Endodermal cell (in vitro differentiated cells): ENCODE measurements around the gene AICDA. TPM values are rescaled to one million over a fixed set of nuclear protein-coding genes. Genes with fewer than 3 reads are reported as not detected.

Source experiments
- DNase-seq: peaks from one replicate; pipeline ENCODE4 v3.0.0-alpha.2; 2017
- H3K27ac ChIP-seq: 2 replicates; pipeline ENCODE4 v1.5.1; 2013; ENCODE audit warnings: mild to moderate bottlenecking, low read depth, low read length, moderate library complexity
- H3K27me3 ChIP-seq: 2 replicates; pipeline ENCODE4 v1.6.1; 2013; ENCODE audit warnings: mild to moderate bottlenecking, low read length, moderate library complexity; ENCODE audit not compliant: insufficient read depth, control insufficient read depth, poor library complexity, severe bottlenecking
- H3K36me3 ChIP-seq: 2 replicates; pipeline ENCODE4 v1.7.0; 2013; ENCODE audit warnings: mild to moderate bottlenecking, low read length, moderate library complexity; ENCODE audit not compliant: control insufficient read depth, insufficient read depth
- H3K4me1 ChIP-seq: one replicate; pipeline ENCODE4 v1.7.0; 2013; ENCODE audit warnings: low read length; ENCODE audit not compliant: control insufficient read depth, insufficient read depth
- H3K4me3 ChIP-seq: 2 replicates; pipeline ENCODE4 v1.5.1; 2013; ENCODE audit warnings: mild to moderate bottlenecking, low read length, moderate library complexity
- H3K9ac ChIP-seq: 2 replicates; pipeline ENCODE4 v1.6.1; 2013; ENCODE audit warnings: mild to moderate bottlenecking, low read length, moderate library complexity; ENCODE audit not compliant: poor library complexity, severe bottlenecking; ENCODE audit errors: extremely low read depth
- H3K9me3 ChIP-seq: 2 replicates; pipeline ENCODE4 v1.6.1; 2013; ENCODE audit warnings: mild to moderate bottlenecking, low read length, moderate library complexity; ENCODE audit not compliant: control insufficient read depth
- H3K27ac Mint-ChIP-seq: 2 replicates; pipeline ENCODE4 v1.8.0; 2020; ENCODE audit warnings: mixed read lengths
- H3K27me3 Mint-ChIP-seq: 2 replicates; pipeline ENCODE4 v1.8.0; 2021; ENCODE audit warnings: mild to moderate bottlenecking, mixed read lengths; ENCODE audit not compliant: insufficient read depth
- H3K36me3 Mint-ChIP-seq: 2 replicates; pipeline ENCODE4 v1.8.0; 2020; ENCODE audit warnings: low read depth, mixed read lengths
- H3K4me1 Mint-ChIP-seq: 2 replicates; pipeline ENCODE4 v1.8.0; 2020; ENCODE audit warnings: mixed read lengths
- H3K4me3 Mint-ChIP-seq: 2 replicates; pipeline ENCODE4 v1.8.0; 2020; ENCODE audit warnings: mild to moderate bottlenecking, moderate library complexity, mixed read lengths
- H3K9me3 Mint-ChIP-seq: 2 replicates; pipeline ENCODE4 v1.8.0; 2020; ENCODE audit warnings: mild to moderate bottlenecking, mixed read lengths
- WGBS, 2 experiments: methylation state at CpG; one replicate each; pipeline versions ENCODE4 v1.1.5 to v1.1.7; 2013; ENCODE audit warnings: missing lambda C conversion rate in 2 of 2, mixed read lengths in 1 of 2; ENCODE audit not compliant: insufficient coverage in 1 of 2, insufficient read length in 1 of 2; 5-methylcytosine and 5-hydroxymethylcytosine counted together
- total RNA-seq, 2 donors: library from RNA; stranded (reverse); fragmentation: NEBNext Ultra II Directional in 1 of 2; extraction: Animal tissue kit (Norgen Biotek cat#: 25700) in 1 of 2; gene quantifications; 2 replicates in 1 of 2; 3 replicates in 1 of 2; pipeline ENCODE4 v1.2.1, GENCODE V29; 2021
- TF ChIP-seq, protein P1 (sequence below): fragments of 200-600 bp; sonication (generic); conservative IDR thresholded peaks from 2 replicates; pipeline ENCODE4 v1.5.0; 2021; ENCODE audit warnings: antibody characterized with exemption, mild to moderate bottlenecking

AICDA gene
- total RNA-seq, 2 donors from 2014 or later, result not detected

DNA sequence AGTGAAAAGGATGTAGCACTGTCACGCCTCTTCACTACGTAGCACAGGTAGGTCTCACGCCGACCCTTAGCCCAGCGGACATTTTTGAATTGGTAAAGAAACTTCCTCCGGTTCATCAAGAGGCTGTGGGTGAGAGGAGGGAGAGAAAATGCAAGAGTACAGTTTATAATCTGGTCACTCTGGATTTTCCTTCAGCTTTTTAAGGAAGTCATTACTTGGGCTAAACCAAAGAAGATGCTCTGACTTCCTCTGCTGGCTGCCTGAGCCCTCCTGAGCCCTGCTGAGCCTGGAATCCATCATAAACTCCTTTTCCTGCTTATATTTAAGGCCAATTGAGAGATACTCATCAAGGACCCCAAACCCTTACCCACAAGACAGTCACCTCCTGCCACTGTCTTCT is 5.8 kb downstream of the AICDA start:
- Histone ChIP-seq H3K4me3 (no peak overlapping the region), H3K27ac (no peak overlapping the region), H3K27me3 (no peaks in the 10 kb centered on the region), H3K36me3 (no peaks in the 10 kb centered on the region), H3K9ac (no peak overlapping the region), H3K4me1 (peaks cover 7% of the 10 kb centered on the region), H3K9me3 (no peaks in the 10 kb centered on the region)
- TF ChIP-seq, protein P1, sequence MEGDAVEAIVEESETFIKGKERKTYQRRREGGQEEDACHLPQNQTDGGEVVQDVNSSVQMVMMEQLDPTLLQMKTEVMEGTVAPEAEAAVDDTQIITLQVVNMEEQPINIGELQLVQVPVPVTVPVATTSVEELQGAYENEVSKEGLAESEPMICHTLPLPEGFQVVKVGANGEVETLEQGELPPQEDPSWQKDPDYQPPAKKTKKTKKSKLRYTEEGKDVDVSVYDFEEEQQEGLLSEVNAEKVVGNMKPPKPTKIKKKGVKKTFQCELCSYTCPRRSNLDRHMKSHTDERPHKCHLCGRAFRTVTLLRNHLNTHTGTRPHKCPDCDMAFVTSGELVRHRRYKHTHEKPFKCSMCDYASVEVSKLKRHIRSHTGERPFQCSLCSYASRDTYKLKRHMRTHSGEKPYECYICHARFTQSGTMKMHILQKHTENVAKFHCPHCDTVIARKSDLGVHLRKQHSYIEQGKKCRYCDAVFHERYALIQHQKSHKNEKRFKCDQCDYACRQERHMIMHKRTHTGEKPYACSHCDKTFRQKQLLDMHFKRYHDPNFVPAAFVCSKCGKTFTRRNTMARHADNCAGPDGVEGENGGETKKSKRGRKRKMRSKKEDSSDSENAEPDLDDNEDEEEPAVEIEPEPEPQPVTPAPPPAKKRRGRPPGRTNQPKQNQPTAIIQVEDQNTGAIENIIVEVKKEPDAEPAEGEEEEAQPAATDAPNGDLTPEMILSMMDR, result no peak
- no peak overlapping the region for H3K27ac Mint-ChIP-seq
- no peaks in the 10 kb centered on the region for H3K9me3 Mint-ChIP-seq
- 96 to 97% methylated on average over 6 of the region's 6 CpGs for WGBS, 2 experiments
- H3K4me3 Mint-ChIP-seq, result no peak overlapping the region
- H3K4me1 Mint-ChIP-seq, result peaks cover 32% of the 10 kb centered on the region
- DNase-seq, result peak; percentile 29
- no peaks in the 10 kb centered on the region for H3K27me3 Mint-ChIP-seq
- no peaks in the 10 kb centered on the region for H3K36me3 Mint-ChIP-seq

DNA sequence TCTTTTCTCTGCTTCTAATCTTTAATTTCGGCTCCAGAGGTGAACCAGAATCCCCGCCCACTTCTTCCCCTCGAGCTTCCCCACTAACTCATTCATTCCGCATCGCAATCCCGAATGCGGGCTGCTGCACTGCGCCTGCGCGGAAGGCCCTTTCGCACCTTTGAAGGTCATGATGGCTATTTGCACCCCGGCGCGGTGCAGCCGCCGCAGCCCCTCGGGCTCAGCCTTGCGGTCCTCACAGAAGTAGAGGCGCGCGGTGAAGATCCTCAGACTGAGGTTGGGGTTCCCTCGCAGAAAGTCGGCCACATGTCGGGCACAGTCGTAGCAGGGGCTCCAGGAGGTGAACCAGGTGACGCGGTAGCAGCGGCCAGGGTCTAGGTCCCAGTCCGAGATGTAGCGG is 7.6 kb downstream of the AICDA start:
- Histone ChIP-seq H3K9me3 (no peaks in the 10 kb centered on the region), H3K4me3 (no peak overlapping the region), H3K36me3 (no peaks in the 10 kb centered on the region), H3K27me3 (no peaks in the 10 kb centered on the region), H3K4me1 (peaks cover 3% of the 10 kb centered on the region), H3K27ac (no peak overlapping the region), H3K9ac (no peak overlapping the region)
- H3K4me1 Mint-ChIP-seq, result peaks cover 23% of the 10 kb centered on the region
- no peaks in the 10 kb centered on the region for H3K36me3 Mint-ChIP-seq
- no peak overlapping the region for H3K27ac Mint-ChIP-seq
- no peak overlapping the region for H3K4me3 Mint-ChIP-seq
- no peaks in the 10 kb centered on the region for H3K27me3 Mint-ChIP-seq
- H3K9me3 Mint-ChIP-seq, result no peaks in the 10 kb centered on the region
- 97 to 98% methylated on average over 23 to 30 of the region's 30 CpGs for WGBS, 2 experiments
- DNase-seq, result peak; percentile 45
- TF ChIP-seq, protein P1, result no peak

GRCh38 chr12:8603856-8604255 is 8.8 kb downstream of the AICDA start:
- TF ChIP-seq, protein P1, result peak; percentile 96
- Mint-ChIP-seq H3K4me1 (peaks cover 16% of the 10 kb centered on the region), H3K4me3 (no peak overlapping the region), H3K9me3 (no peaks in the 10 kb centered on the region), H3K36me3 (no peaks in the 10 kb centered on the region), H3K27me3 (no peaks in the 10 kb centered on the region), H3K27ac (no peak overlapping the region)
- Histone ChIP-seq H3K9ac (no peak overlapping the region), H3K9me3 (no peaks in the 10 kb centered on the region), H3K4me1 (no peaks in the 10 kb centered on the region), H3K27ac (no peak overlapping the region), H3K27me3 (no peaks in the 10 kb centered on the region), H3K4me3 (no peak overlapping the region), H3K36me3 (no peaks in the 10 kb centered on the region)
- 50 to 55% methylated on average over 1 to 3 of the region's 3 CpGs for WGBS, 2 experiments
- DNase-seq, result peak; percentile 62
